ENCODE data around the gene CKS1B.

Gene CKS1B

GRCh38 chr1:154993572-154994268 lies 19.2 kb downstream of the CKS1B start, which contains the start of gene LENEP:
Gene LENEP, plus strand, starts transcription at chr1:154993586. Its CDS starts 22 bp downstream, at chr1:154993608.
- no peak for TF ChIP-seq CREB1 (IDR thresholded peaks at IDR 0.05; ENCODE audit: low read depth)
- TF ChIP-seq, protein P1, sequence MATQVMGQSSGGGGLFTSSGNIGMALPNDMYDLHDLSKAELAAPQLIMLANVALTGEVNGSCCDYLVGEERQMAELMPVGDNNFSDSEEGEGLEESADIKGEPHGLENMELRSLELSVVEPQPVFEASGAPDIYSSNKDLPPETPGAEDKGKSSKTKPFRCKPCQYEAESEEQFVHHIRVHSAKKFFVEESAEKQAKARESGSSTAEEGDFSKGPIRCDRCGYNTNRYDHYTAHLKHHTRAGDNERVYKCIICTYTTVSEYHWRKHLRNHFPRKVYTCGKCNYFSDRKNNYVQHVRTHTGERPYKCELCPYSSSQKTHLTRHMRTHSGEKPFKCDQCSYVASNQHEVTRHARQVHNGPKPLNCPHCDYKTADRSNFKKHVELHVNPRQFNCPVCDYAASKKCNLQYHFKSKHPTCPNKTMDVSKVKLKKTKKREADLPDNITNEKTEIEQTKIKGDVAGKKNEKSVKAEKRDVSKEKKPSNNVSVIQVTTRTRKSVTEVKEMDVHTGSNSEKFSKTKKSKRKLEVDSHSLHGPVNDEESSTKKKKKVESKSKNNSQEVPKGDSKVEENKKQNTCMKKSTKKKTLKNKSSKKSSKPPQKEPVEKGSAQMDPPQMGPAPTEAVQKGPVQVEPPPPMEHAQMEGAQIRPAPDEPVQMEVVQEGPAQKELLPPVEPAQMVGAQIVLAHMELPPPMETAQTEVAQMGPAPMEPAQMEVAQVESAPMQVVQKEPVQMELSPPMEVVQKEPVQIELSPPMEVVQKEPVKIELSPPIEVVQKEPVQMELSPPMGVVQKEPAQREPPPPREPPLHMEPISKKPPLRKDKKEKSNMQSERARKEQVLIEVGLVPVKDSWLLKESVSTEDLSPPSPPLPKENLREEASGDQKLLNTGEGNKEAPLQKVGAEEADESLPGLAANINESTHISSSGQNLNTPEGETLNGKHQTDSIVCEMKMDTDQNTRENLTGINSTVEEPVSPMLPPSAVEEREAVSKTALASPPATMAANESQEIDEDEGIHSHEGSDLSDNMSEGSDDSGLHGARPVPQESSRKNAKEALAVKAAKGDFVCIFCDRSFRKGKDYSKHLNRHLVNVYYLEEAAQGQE (IDR thresholded peaks at IDR 0.05; ENCODE audit: low read depth) = no peak
- no peak for TF ChIP-seq TAF1 (IDR thresholded peaks at IDR 0.05; ENCODE audit: low read depth)
- no peak for TF ChIP-seq EP300 (IDR thresholded peaks at IDR 0.05; ENCODE audit: borderline replicate concordance)
- TF ChIP-seq NFIC (IDR thresholded peaks at IDR 0.05) = 0 out of 2 replicates have a peak, but pooled peaks have one; percentile 12

- TF ChIP-seq, protein P1 (IDR thresholded peaks at IDR 0.05; ENCODE audit: low read depth) = no peak
- TF ChIP-seq NFIC (IDR thresholded peaks at IDR 0.05) = 0 out of 2 replicates have a peak, but pooled peaks have one; percentile 3
Measured at GRCh38 chr1:154994269-154994587, 19.7 kb downstream of the CKS1B start.

- TF ChIP-seq NFIC (IDR thresholded peaks at IDR 0.05) = no peak
- TF ChIP-seq ZBTB7A (IDR thresholded peaks at IDR 0.05; ENCODE audit: low read depth) = no peak
- no peak for TF ChIP-seq TAF1 (IDR thresholded peaks at IDR 0.05; ENCODE audit: low read depth)
- TF ChIP-seq, protein P2, sequence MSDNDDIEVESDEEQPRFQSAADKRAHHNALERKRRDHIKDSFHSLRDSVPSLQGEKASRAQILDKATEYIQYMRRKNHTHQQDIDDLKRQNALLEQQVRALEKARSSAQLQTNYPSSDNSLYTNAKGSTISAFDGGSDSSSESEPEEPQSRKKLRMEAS (IDR thresholded peaks at IDR 0.05) = no peak
- TF ChIP-seq RAD21 (IDR thresholded peaks at IDR 0.05; ENCODE audit: low read depth) = no peak
- no peak for TF ChIP-seq TCF12 (IDR thresholded peaks at IDR 0.05; ENCODE audit: low read depth)
- no peak for TF ChIP-seq FOXM1 (IDR thresholded peaks at IDR 0.05; ENCODE audit: borderline replicate concordance, low read depth)
- no peak for TF ChIP-seq CEBPB (IDR thresholded peaks at IDR 0.05)
- no peak for TF ChIP-seq CREB1 (IDR thresholded peaks at IDR 0.05; ENCODE audit: low read depth)
- no peak for TF ChIP-seq USF1 (IDR thresholded peaks at IDR 0.05)
- TF ChIP-seq, protein P1 (IDR thresholded peaks at IDR 0.05; ENCODE audit: low read depth) = no peak
- no peak for TF ChIP-seq EGR1 (IDR thresholded peaks at IDR 0.05)
- TF ChIP-seq EP300 (IDR thresholded peaks at IDR 0.05; ENCODE audit: borderline replicate concordance) = no peak
- TF ChIP-seq YY1 (IDR thresholded peaks at IDR 0.05; ENCODE audit: low read depth) = no peak
- TF ChIP-seq TEAD4 (IDR thresholded peaks at IDR 0.05) = no peak
Measured at GRCh38 chr1:154994591-154994990, 20.1 kb downstream of the CKS1B start.

GRCh38 chr1:154995301-154995983 lies 21.0 kb downstream of the CKS1B start:
- TF ChIP-seq RAD21 (IDR thresholded peaks at IDR 0.05; ENCODE audit: low read depth) (peak; percentile 33; the same call in 1 of the 2 replicates), TEAD4 (IDR thresholded peaks at IDR 0.05) (0 out of 2 replicates have a peak, but pooled peaks have one; percentile 29)

GRCh38 chr1:154996966-154997701 lies 22.7 kb downstream of the CKS1B start:
- no peak for TF ChIP-seq EP300 (IDR thresholded peaks at IDR 0.05; ENCODE audit: borderline replicate concordance)
- no peak for TF ChIP-seq CEBPB (IDR thresholded peaks at IDR 0.05)
- TF ChIP-seq, protein P1 (IDR thresholded peaks at IDR 0.05; ENCODE audit: low read depth) = no peak
- no peak for TF ChIP-seq FOXM1 (IDR thresholded peaks at IDR 0.05; ENCODE audit: borderline replicate concordance, low read depth)
- TF ChIP-seq TAF1 (IDR thresholded peaks at IDR 0.05; ENCODE audit: low read depth) = no peak
- TF ChIP-seq RAD21 (IDR thresholded peaks at IDR 0.05; ENCODE audit: low read depth) = no peak
- no peak for TF ChIP-seq NFIC (IDR thresholded peaks at IDR 0.05)
- no peak for TF ChIP-seq TEAD4 (IDR thresholded peaks at IDR 0.05)
- no peak for TF ChIP-seq TCF12 (IDR thresholded peaks at IDR 0.05; ENCODE audit: low read depth)
- TF ChIP-seq YY1 (IDR thresholded peaks at IDR 0.05; ENCODE audit: low read depth) = no peak
- TF ChIP-seq USF1 (IDR thresholded peaks at IDR 0.05) = no peak
- TF ChIP-seq CREB1 (IDR thresholded peaks at IDR 0.05; ENCODE audit: low read depth) = no peak
- TF ChIP-seq, protein P2 (IDR thresholded peaks at IDR 0.05) = no peak
- TF ChIP-seq ZBTB7A (IDR thresholded peaks at IDR 0.05; ENCODE audit: low read depth) = no peak
- no peak for TF ChIP-seq EGR1 (IDR thresholded peaks at IDR 0.05)
